Keratinocyte (primary cell): Measurements from ENCODE around the gene CLK3.

Experiments used
- CTCF ChIP-seq, 3 experiments: IDR thresholded peaks in 1 of 3; conservative IDR thresholded peaks in 1 of 3; optimal IDR thresholded peaks in 1 of 3; 2 replicates in 2 of 3; 3 replicates in 1 of 3; pipeline versions ENCODE3 to v1.5.1; 2011; ENCODE audit warnings: low read length in 3 of 3, mild to moderate bottlenecking in 3 of 3, moderate library complexity in 2 of 3, control low read depth in 1 of 3, inconsistent platforms in 1 of 3; ENCODE audit not compliant: insufficient read depth in 2 of 3; ENCODE audit errors: extremely low read depth in 1 of 3
- EZH2 ChIP-seq: IDR thresholded peaks from one replicate; pipeline ENCODE4 v1.6.1; 2012; ENCODE audit warnings: inconsistent platforms, mild to moderate bottlenecking, low read length, moderate library complexity

- peak; percentile 99 to 100 (median 100) for TF ChIP-seq CTCF (optimal IDR thresholded peaks at IDR 0.05 in 1 of 3, IDR thresholded peaks at IDR 0.05 in 1 of 3, conservative IDR thresholded peaks at IDR 0.05 in 1 of 3; ENCODE audit: extremely low read depth in 1 of 3, insufficient read depth in 2 of 3, low read length in 3 of 3)
- TF ChIP-seq EZH2 = no peak
These were observed 5.3 kb downstream of the CLK3 start for GRCh38 chr15:74620636-74621545.
